Metanephros (tissue), 2 donors: ENCODE results near the gene ANKRD1. TPM values are rescaled to one million over a fixed set of nuclear protein-coding genes. Genes with fewer than 3 reads are reported as not detected.

Experiments
- small RNA-seq: library from RNA; depleted of rRNA; stranded (forward); fragments of <200 nt; gene quantifications from one replicate; pipeline ENCODE3, GENCODE V24; 2014; ENCODE audit warnings: low replicate concordance
- total RNA-seq: library from RNA; depleted of rRNA; stranded (reverse); fragments of >200 nt; gene quantifications from one replicate; pipeline ENCODE4 v1.2.3, GENCODE V29; 2014

The ANKRD1 gene
- total RNA-seq, result 1.3 TPM

GRCh38 chr10:90920986-90921666 is at the start of gene ANKRD1:
Gene ANKRD1 (minus strand): TSS chr10:90921087. CDS start chr10:90921027, 60 bp downstream.

GRCh38 chr10:90871766-90872647 is 48.9 kb downstream of the ANKRD1 start, which contains the start of gene RPP30:
Gene RPP30 (plus strand): TSS chr10:90871974. CDS start chr10:90871987, 13 bp downstream.

Small RNAs within 50 kb of the gene (small RNA-seq; reads per million reads assigned to genes)
- not detected for gene RF00019
- gene RNU6-740P, result not detected

Other genes starting within 250 kb of the ANKRD1 start
- gene HTR7, start 63.0 kb downstream of the ANKRD1 start, total RNA-seq, result 1.4 TPM
- gene RPP30, start 49.1 kb downstream of the ANKRD1 start, total RNA-seq, result 41.2 TPM